Psoas muscle (tissue), 8 donors: ENCODE results near the gene GTF2H4. TPM values are rescaled to one million over a fixed set of nuclear protein-coding genes. Genes with fewer than 3 reads are reported as not detected.

Source experiments
- ATAC-seq, 4 donors: fragments of 200-7000 bp; cut with Tn5 transposase; one replicate each; pipeline ENCODE4 v1.9.1; 2020; ENCODE audit warnings: moderate library complexity in 3 of 4, mild to moderate bottlenecking in 2 of 4
- DNase-seq, 2 donors: peaks; one replicate each; pipeline ENCODE4 v3.0.0-alpha.2; 2020
- H3K27ac ChIP-seq: fragments of 200-600 bp; one replicate; pipeline ENCODE4 v1.8.0; 2022
- H3K27me3 ChIP-seq, 3 donors: fragments of 200-600 bp in 1 of 3; one replicate each; pipeline versions ENCODE4 v1.6.1 to v1.8.0; 2013 to 2022; ENCODE audit warnings: low read length in 2 of 3, mild to moderate bottlenecking in 2 of 3, moderate library complexity in 1 of 3; ENCODE audit not compliant: insufficient read depth in 3 of 3
- H3K36me3 ChIP-seq, 2 donors: fragments of 200-600 bp in 1 of 2; one replicate each; pipeline versions ENCODE4 v1.6.1 to v1.8.0; 2013 to 2022; ENCODE audit warnings: low read depth in 1 of 2, mild to moderate bottlenecking in 1 of 2, moderate library complexity in 1 of 2; ENCODE audit not compliant: insufficient read depth in 1 of 2
- H3K4me1 ChIP-seq: fragments of 200-600 bp; one replicate; pipeline ENCODE4 v1.8.0; 2022
- H3K4me3 ChIP-seq: fragments of 200-600 bp; one replicate; pipeline ENCODE4 v1.8.0; 2022; ENCODE audit warnings: mild to moderate bottlenecking
- H3K9me3 ChIP-seq: fragments of 200-600 bp; one replicate; pipeline ENCODE4 v1.8.0; 2022
- WGBS, 3 donors: extraction: QIAGEN DNeasy Blood & Tissue Kit; methylation state at CpG; one replicate each; pipeline versions ENCODE4 v1.1.6 to v1.1.7; 2013; 5-methylcytosine and 5-hydroxymethylcytosine counted together
- intact Hi-C, 2 donors: fragments of 100-400 bp; cut with DNase I; formaldehyde crosslinking; loops; one replicate each; pipeline versions ENCODE4 v1.11.0 to v1.14.2; 2022
- polyA plus RNA-seq, 3 donors: library from polyadenylated mRNA; stranded (reverse); fragments of 200-250 nt; gene quantifications; one replicate each; pipeline ENCODE4 v1.2.3, GENCODE V29; 2013
- total RNA-seq, 4 donors: library from RNA; stranded (reverse); fragmentation: NEBNext Ultra II Directional in 2 of 4; extraction: Animal tissue kit (Norgen Biotek cat#: 25700) in 2 of 4; gene quantifications; one replicate each; pipeline versions ENCODE4 v1.2.1 to v1.2.4, GENCODE V29; 2021 to 2023
- TF ChIP-seq, protein P1 (sequence below): fragments of 200-600 bp; IDR thresholded peaks from one replicate; pipeline ENCODE4 v1.8.0; 2022; ENCODE audit warnings: antibody characterized with exemption
- donor health status: healthy with polysubstance abuse.
- donor health status: DM: no; HTN: no; CAD: no; lungs with moderate emphysema.
- donor health status: Bipolar disorder and iron deficiency.
- donor health status: healthy.
- donor health status: DM: yes; HTN: yes; CAD: no.
- donor health status: DM: no; HTN: no; CAD: no.
- donor health status: DM: no; HTN: no; CAD: no.
- donor health status: DM: yes; HTN: yes; CAD: no.

GTF2H4 gene
- total and polyA plus RNA-seq, 7 donors: 13.3 to 30.8 (median 18.9) TPM

DNA sequence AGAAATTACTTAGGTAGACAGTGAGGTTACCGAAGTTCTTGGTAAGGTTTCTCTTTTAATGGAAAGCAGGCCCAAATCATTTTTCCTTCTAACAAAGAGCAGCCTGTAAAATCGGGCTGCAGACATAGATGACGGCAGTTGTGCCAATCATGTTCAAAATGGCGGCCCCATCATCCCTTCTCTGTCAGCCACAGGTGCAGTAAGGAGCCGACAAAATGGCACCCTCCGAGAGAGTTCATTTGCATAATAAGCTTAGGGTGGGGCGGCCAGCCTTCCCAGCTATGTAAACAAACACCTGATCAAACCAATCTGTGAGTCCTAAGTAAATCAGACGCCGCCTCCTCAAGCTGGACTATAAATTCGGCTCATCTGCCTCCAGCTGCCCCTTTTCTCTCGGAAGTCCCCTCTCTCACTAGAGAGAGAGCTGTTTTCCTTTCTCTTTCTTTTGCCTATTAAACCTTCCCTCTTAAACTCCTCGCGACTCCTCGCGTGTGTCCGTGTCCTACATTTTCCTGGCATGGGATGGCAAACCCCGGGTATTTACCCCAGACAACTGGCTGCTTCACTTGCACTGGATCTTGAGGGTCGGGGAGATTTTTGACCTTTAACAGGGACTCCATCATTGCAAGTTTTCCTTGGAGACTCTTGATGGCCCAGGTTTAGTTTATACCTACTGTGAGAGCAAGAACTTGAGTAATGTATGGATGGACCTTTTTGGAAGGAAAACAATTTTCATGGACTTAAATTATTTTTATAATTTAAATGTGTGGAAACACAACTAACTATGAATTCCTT lies 32.6 kb upstream of the GTF2H4 start:
- WGBS, 3 donors: 73 to 82% (median 75%) methylated on average over 18 of the region's 18 CpGs
- Histone ChIP-seq H3K9me3 (no peaks in the 10 kb centered on the region), H3K36me3 (no peaks in the 10 kb centered on the region), H3K4me3 (no peak overlapping the region), H3K27me3 (no peaks in the 10 kb centered on the region), H3K4me1 (peaks cover 28% of the 10 kb centered on the region), H3K27ac (peak overlapping the region; percentile 89)
- TF ChIP-seq, protein P1, sequence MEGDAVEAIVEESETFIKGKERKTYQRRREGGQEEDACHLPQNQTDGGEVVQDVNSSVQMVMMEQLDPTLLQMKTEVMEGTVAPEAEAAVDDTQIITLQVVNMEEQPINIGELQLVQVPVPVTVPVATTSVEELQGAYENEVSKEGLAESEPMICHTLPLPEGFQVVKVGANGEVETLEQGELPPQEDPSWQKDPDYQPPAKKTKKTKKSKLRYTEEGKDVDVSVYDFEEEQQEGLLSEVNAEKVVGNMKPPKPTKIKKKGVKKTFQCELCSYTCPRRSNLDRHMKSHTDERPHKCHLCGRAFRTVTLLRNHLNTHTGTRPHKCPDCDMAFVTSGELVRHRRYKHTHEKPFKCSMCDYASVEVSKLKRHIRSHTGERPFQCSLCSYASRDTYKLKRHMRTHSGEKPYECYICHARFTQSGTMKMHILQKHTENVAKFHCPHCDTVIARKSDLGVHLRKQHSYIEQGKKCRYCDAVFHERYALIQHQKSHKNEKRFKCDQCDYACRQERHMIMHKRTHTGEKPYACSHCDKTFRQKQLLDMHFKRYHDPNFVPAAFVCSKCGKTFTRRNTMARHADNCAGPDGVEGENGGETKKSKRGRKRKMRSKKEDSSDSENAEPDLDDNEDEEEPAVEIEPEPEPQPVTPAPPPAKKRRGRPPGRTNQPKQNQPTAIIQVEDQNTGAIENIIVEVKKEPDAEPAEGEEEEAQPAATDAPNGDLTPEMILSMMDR: no peak
- intact Hi-C loops: loop anchor here (2.0 to 5.0 kb wide), 2 partner anchors 47 to 133 kb away; partner anchors contain the start of genes FLOT1 (in 1 of the 2) and IER3 (in 1 of the 2)
- DNase-seq: no peak
- no peak for ATAC-seq

GRCh38 chr6:30876039-30876730 lies 31.8 kb upstream of the GTF2H4 start:
- TF ChIP-seq, protein P1: no peak
- Histone ChIP-seq H3K9me3 (no peaks in the 10 kb centered on the region), H3K36me3 (no peaks in the 10 kb centered on the region), H3K27ac (peak overlapping the region; percentile 89), H3K27me3 (no peaks in the 10 kb centered on the region), H3K4me3 (no peak overlapping the region), H3K4me1 (peaks cover 28% of the 10 kb centered on the region)
- WGBS, 3 donors: 34 to 58% (median 42%) methylated on average over 4 of the region's 4 CpGs
- intact Hi-C loops: loop anchor here (2.0 to 5.0 kb wide), 2 partner anchors 47 to 134 kb away; partner anchors contain the start of genes FLOT1 (in 1 of the 2) and IER3 (in 1 of the 2)
- ATAC-seq: peak in 1 of 4 donors; percentile 29
- DNase-seq: no peak

- intact Hi-C loops: loop anchor here (2.0 to 5.0 kb wide), 2 partner anchors 49 to 135 kb away; partner anchors contain the start of genes FLOT1 (in 1 of the 2) and IER3 (in 1 of the 2)
- DNase-seq (peak; percentile 89 to 93), ATAC-seq (peak; percentile 85 to 91 (median 87))
- Histone ChIP-seq H3K27me3 (no peaks in the 10 kb centered on the region), H3K27ac (peak overlapping the region; percentile 89), H3K36me3 (no peaks in the 10 kb centered on the region), H3K9me3 (no peaks in the 10 kb centered on the region), H3K4me1 (peaks cover 35% of the 10 kb centered on the region), H3K4me3 (peak overlapping the region; percentile 53)
- WGBS, 3 donors: 16% methylated on average over 15 of the region's 15 CpGs
- TF ChIP-seq, protein P1: peak; percentile 81
These were observed 30.4 kb upstream of the GTF2H4 start for GRCh38 chr6:30877419-30878262.

GRCh38 chr6:30879684-30880427 lies 28.2 kb upstream of the GTF2H4 start:
- intact Hi-C loops: loop anchor here (2.0 to 5.0 kb wide), 3 partner anchors 51 to 203 kb away; partner anchors contain the start of genes FLOT1 (in 1 of the 2) and IER3 (in 1 of the 2)
- no peaks in the 10 kb centered on the region for H3K9me3 ChIP-seq
- TF ChIP-seq, protein P1: no peak
- H3K36me3 ChIP-seq: no peaks in the 10 kb centered on the region
- no peak overlapping the region for H3K4me3 ChIP-seq
- 78 to 93% (median 81%) methylated on average over 8 of the region's 8 CpGs for WGBS, 3 donors
- no peak for DNase-seq
- H3K27me3 ChIP-seq: no peaks in the 10 kb centered on the region
- ATAC-seq: no peak
- peak overlapping the region; percentile 39 for H3K27ac ChIP-seq
- peaks cover 46% of the 10 kb centered on the region for H3K4me1 ChIP-seq
